ENCODE data around the gene PCGF5.

- TF ChIP-seq, protein P1, sequence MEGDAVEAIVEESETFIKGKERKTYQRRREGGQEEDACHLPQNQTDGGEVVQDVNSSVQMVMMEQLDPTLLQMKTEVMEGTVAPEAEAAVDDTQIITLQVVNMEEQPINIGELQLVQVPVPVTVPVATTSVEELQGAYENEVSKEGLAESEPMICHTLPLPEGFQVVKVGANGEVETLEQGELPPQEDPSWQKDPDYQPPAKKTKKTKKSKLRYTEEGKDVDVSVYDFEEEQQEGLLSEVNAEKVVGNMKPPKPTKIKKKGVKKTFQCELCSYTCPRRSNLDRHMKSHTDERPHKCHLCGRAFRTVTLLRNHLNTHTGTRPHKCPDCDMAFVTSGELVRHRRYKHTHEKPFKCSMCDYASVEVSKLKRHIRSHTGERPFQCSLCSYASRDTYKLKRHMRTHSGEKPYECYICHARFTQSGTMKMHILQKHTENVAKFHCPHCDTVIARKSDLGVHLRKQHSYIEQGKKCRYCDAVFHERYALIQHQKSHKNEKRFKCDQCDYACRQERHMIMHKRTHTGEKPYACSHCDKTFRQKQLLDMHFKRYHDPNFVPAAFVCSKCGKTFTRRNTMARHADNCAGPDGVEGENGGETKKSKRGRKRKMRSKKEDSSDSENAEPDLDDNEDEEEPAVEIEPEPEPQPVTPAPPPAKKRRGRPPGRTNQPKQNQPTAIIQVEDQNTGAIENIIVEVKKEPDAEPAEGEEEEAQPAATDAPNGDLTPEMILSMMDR (IDR thresholded peaks at IDR 0.05 in 4 of 5, conservative IDR thresholded peaks at IDR 0.05 in 1 of 5), result no peak
- no peak for TF ChIP-seq POLR2A (IDR thresholded peaks at IDR 0.05)
Observed at GRCh38 chr10:91271886-91272285, 51.4 kb downstream of the PCGF5 start.

All from gastrocnemius medialis (tissue), 4 donors.